Breast epithelium (tissue), 3 donors: ENCODE data around the gene FAM50A.

ENCODE experiments used
- CTCF ChIP-seq, 3 donors: fragments of 450-650 bp; IDR thresholded peaks; one replicate each; pipeline ENCODE4 v1.5.1; 2016 to 2017; ENCODE audit warnings: antibody characterized with exemption in 3 of 3, mild to moderate bottlenecking in 3 of 3, moderate library complexity in 3 of 3
- POLR2A ChIP-seq: fragments of 450-650 bp; IDR thresholded peaks from one replicate; pipeline ENCODE4 v1.6.1; 2016; ENCODE audit warnings: antibody characterized with exemption, mild to moderate bottlenecking, moderate library complexity
- POLR2AphosphoS5 ChIP-seq, 3 donors: sonication (generic); formaldehyde crosslinking; IDR thresholded peaks; one replicate each; pipeline ENCODE4 v1.6.1; 2017; ENCODE audit warnings: antibody characterized with exemption in 3 of 3

DNA sequence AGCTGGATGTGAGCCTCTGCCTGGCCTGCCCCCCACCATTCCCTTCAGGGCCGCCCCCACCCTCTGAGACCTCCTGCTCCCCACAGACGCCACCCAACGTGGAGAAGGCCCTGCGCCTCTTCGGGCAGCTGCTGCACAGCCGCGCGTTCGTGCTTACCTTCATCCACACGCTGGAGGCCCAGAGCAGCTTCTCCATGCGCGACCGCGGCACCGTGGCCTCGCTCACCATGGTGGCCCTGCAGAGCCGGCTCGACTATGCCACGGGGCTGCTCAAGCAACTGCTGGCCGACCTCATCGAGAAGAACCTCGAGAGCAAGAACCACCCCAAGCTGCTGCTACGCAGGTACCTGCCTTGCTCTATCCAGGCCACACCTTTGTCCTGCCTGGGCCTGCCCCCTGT is 24.3 kb downstream of the FAM50A start:
- TF ChIP-seq POLR2AphosphoS5 (IDR thresholded peaks at IDR 0.05) (no peak), POLR2A (no peak), CTCF (IDR thresholded peaks at IDR 0.05) (no peak)
